ENCODE data around the gene IFT25. TPM values are rescaled to one million over a fixed set of nuclear protein-coding genes. Genes with fewer than 3 reads are reported as not detected.

IFT25 gene
- total and polyA plus RNA-seq, 12 donors, result 7.8 to 16.0 (median 10.7) TPM

DNA sequence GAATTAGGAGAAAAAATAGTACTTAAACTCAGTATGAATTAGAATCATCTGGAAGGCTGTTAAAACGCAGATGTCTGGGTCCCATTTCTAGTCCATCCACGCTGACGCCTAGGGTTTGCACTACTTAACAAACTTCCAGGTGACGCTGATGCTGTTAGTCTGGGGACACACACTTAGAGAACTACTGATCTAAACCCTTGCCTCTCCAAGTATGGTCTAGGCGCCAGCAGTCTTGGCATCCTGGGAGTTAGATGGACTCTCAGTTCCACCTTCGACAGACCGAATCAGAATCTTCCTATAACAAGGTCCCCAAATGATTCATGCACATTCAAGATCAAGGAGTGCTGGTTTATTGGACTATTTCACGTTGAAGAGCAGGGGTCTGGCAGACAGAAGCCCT lies 40.0 kb downstream of the IFT25 start:
- H3K4me1 ChIP-seq, result no peaks in the 10 kb centered on the region
- no peak for TF ChIP-seq CTCF (IDR thresholded peaks at IDR 0.05)
- DNase-seq (no peak), ATAC-seq (no peak)
- H3K9me3 ChIP-seq, result no peaks in the 10 kb centered on the region
- no peak overlapping the region for H3K27ac ChIP-seq
- no peaks in the 10 kb centered on the region for H3K27me3 ChIP-seq
- peaks cover 0 to 6% (median 0%) of the 10 kb centered on the region in 9 donors for H3K36me3 ChIP-seq
- 95 to 96% methylated on average over 8 of the region's 8 CpGs for WGBS, 2 donors
- H3K4me3 ChIP-seq, result no peak overlapping the region
- intact Hi-C loops (cut with DNase I), result no loop called here

- TF ChIP-seq CTCF (IDR thresholded peaks at IDR 0.05), result no peak
- H3K27me3 ChIP-seq, result no peaks in the 10 kb centered on the region
- intact Hi-C loops (cut with DNase I), result no loop called here
- ATAC-seq (no peak), DNase-seq (no peak)
- no peaks in the 10 kb centered on the region for H3K9me3 ChIP-seq
- no peak overlapping the region for H3K27ac ChIP-seq
- H3K36me3 ChIP-seq, result peaks cover 0 to 6% (median 0%) of the 10 kb centered on the region in 9 donors
- 79% methylated on average over 7 of the region's 7 CpGs for WGBS, 2 donors
- H3K4me1 ChIP-seq, result peaks cover 0 to 15% (median 7%) of the 10 kb centered on the region in 9 donors
- H3K4me3 ChIP-seq, result no peak overlapping the region
These were observed 43.0 kb downstream of the IFT25 start for GRCh38 chr1:53902235-53903138.

DNA sequence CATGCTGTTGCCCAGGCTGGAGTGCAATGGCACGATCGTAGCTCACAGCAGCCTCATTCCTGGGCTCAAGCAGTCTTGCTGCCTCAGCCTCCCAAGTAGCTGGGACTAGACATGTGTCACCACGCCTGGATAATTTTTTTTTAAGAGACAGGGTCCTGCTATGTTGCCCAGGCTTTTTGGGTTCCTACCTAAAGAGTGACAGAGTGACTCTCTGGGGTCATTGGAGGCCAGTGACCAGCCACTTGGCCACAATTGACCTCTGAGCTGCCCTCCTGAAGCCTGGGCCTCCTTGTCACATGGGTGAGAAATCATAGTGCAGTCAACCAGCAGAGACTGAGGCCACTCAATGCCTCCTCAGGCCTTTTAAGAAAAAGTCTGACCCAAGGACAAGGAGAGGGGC lies 45.8 kb downstream of the IFT25 start:
- 94 to 95% methylated on average over 3 of the region's 3 CpGs for WGBS, 2 donors
- intact Hi-C loops (cut with DNase I), result no loop called here
- no peaks in the 10 kb centered on the region for H3K9me3 ChIP-seq
- DNase-seq (no peak), ATAC-seq (no peak)
- peaks cover 0 to 33% (median 7%) of the 10 kb centered on the region in 9 donors for H3K4me1 ChIP-seq
- no peak overlapping the region for H3K27ac ChIP-seq
- no peak for TF ChIP-seq CTCF (IDR thresholded peaks at IDR 0.05)
- H3K4me3 ChIP-seq, result no peak overlapping the region
- H3K27me3 ChIP-seq, result no peaks in the 10 kb centered on the region
- no peaks in the 10 kb centered on the region for H3K36me3 ChIP-seq

DNA sequence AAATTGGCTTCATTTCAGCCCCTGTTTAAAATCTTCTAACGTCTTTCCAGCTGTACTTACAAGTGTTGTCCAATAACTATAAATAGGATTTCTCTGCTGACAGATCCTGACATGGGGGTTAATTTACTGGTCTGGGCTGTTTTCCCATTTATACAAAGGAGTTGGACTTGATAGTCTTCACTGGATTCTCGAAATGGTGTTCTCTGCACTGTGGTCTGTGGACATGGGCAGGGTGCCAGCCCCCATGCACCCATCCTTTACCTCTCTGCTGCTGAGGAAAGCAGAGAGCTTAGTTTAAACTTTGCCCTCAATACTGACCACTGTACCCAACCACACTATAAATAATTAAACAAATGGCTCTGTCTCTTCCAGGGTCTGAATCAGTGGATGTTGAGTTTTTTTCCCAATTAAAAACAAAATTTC lies 46.3 kb downstream of the IFT25 start:
- Histone ChIP-seq H3K4me1 (peaks cover 0 to 33% (median 7%) of the 10 kb centered on the region in 9 donors), H3K4me3 (peak overlapping the region in 1 of 10 donors; percentile 2), H3K36me3 (no peaks in the 10 kb centered on the region), H3K9me3 (no peaks in the 10 kb centered on the region), H3K27ac (no peak overlapping the region), H3K27me3 (no peaks in the 10 kb centered on the region)
- no peak for TF ChIP-seq CTCF (IDR thresholded peaks at IDR 0.05)
- intact Hi-C loops (cut with DNase I), result no loop called here
- peak in 6 of 8 donors; percentile 25 to 67 (median 48) for ATAC-seq
- WGBS, 2 donors, result 2 to 3% methylated on average over 2 of the region's 2 CpGs
- DNase-seq, result peak in 1 of 2 donors; percentile 20

All from heart right ventricle (tissue), 16 donors.